HG03575 (cell line): ENCODE data around the gene ZFX.

Experiments
- ATAC-seq: cut with Tn5 transposase; IDR thresholded peaks from one replicate; pipeline ENCODE4 v1.9.1; 2021; ENCODE audit not compliant: unreplicated experiment, insufficient number of reproducible peaks, low FRiP score; ENCODE audit errors: extremely low read depth

Gene ZFX

DNA sequence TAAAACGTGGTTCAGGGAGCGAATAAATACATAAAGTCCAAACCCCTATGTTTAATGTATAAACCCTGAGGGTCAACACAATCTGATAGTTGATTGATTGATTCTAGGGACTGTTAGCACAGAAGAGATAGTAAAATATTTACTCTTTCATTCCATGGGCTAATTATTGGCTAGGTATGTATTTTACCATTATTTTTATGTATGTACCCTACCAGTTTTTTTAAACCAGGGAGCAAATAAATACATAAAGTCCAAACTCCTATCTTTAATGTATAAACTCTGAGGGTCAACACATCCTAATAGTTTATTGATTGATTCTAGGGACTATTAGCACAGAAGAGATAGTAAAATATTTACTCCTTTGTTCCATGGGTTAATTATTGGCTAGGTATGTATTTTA lies 40.0 kb downstream of the ZFX start:
- ATAC-seq, result no peak

- no peak for ATAC-seq
Observed at GRCh38 chrX:24190500-24191156, 41.1 kb downstream of the ZFX start.

- no peak for ATAC-seq
Observed at GRCh38 chrX:24196509-24196908, 47.0 kb downstream of the ZFX start.

DNA sequence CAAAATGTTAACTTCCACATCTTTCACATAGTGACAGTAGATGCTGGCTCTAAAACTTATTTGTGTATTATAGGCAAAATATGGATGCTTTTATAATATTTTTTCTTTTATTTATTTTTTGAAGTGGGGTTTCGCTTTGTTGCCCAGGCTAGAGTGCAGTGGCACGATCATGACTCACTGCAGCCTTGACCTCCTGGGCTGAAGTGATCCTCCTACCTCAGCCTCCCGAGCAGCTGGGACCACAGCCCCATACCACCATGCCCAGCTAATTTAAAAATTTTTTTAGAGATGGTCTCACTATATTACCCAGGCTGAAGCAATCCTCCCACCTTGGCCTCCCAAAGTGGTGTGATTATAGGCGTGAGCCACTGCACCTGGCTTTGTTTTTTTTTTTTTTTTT lies 48.6 kb downstream of the ZFX start:
- ATAC-seq, result no peak

GRCh38 chrX:24200133-24200532 lies 50.6 kb downstream of the ZFX start:
- no peak for ATAC-seq

- ATAC-seq, result no peak
Observed at GRCh38 chrX:24201216-24201615, 51.7 kb downstream of the ZFX start.

DNA sequence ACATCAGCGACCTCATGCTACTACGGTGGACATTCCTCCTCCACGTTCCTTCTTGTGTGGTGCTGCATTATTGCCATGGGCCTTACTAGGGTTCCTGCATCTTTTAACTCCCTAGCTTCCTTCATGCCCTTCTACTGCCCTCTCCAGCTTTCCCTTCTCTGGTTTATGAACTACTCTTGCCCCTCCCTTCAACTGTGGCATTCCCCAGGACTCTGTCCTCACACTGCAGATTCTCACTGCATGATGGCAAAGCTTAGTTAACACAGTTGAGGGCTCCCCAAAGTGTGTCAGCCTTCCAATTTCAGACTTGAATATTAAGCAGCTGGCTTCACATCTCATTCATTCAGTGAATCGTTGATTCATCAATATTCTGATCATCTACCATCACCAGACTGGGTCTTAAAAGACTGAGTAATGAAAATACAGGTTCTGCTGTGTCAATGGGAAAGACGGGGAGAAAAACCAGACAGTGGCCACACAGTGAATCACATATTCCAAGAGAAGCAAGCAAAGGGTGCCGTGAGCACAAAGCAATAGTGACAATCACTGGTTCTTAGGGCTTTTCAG lies 53.0 kb downstream of the ZFX start:
- no peak for ATAC-seq

DNA sequence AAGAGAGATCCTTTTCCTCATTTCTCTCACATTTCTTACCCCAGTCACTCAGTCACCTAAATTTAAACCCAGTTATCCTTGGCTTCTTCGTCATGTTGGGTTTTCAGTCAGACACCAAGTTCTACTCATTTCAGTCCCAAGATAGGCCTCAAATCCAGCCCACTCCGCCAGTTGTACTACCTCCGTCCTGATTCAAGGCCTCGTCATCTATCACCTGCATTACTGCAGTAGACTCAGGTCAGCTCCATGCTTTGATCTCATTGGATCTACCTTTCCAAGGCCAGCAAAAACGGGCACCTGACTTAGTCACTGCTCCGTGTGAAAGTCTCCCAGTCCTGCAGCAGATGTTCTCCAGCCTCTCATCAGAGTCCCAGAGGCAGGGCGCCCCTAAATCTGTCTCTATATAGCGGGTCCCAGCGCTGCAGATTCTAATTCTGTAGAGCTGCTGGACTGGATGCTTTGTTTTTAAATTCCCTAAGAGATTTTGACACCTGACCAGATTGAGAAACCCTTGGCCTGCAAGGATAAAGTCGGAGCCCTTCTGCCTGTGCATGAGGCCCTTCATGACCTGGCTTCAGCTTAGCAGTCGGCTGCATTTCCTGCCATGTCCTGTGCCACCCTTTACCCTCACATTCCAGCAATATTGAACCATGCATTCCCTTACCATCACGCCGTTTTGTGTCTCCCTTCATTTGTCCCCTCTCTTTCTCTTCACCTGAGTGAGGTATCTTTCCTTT lies 53.7 kb downstream of the ZFX start:
- no peak for ATAC-seq

GRCh38 chrX:24204331-24204730 lies 54.8 kb downstream of the ZFX start:
- no peak for ATAC-seq

GRCh38 chrX:24204958-24205357 lies 55.4 kb downstream of the ZFX start:
- no peak for ATAC-seq

GRCh38 chrX:24207826-24208225 lies 58.3 kb downstream of the ZFX start:
- no peak for ATAC-seq

DNA sequence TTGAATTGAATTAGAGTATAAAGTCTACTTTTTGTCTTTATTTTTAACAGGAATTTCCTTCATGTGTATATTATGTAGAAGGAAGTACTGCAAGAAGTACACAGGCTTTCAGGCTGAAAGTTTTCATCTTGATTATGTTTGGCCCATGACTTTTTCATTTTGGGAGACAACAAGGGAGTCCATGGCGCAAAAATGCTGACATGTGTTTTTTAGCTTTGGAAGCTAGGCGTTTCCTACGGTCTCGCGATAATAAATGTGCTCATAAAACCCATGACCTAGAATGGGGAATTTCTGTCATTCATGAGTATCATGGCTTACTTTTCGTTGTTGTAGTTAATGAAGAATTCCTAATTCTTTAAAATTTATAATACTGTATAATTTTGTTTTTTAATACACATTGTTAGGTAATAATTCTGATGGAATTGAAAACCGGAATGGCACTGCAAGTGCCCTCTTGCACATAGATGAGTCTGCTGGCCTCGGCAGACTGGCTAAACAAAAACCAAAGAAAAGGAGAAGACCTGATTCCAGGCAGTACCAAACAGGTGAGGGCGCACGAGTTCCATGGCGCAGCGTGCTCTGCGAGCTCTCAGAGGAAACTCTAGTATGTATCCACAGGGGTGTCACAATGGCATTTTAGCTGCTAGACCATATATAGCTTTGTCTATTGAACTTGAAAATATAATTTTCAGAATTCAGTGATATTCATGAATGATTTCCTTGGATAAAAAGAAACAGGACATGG lies 59.1 kb downstream of the ZFX start:
- no peak for ATAC-seq

- ATAC-seq, result no peak
Observed at GRCh38 chrX:24210190-24210589, 60.7 kb downstream of the ZFX start.

GRCh38 chrX:24214568-24214967 lies 65.0 kb downstream of the ZFX start:
- ATAC-seq, result no peak

- no peak for ATAC-seq
Observed at GRCh38 chrX:24215272-24215671, 65.7 kb downstream of the ZFX start.

GRCh38 chrX:24216037-24216436 lies 66.5 kb downstream of the ZFX start:
- no peak for ATAC-seq

DNA sequence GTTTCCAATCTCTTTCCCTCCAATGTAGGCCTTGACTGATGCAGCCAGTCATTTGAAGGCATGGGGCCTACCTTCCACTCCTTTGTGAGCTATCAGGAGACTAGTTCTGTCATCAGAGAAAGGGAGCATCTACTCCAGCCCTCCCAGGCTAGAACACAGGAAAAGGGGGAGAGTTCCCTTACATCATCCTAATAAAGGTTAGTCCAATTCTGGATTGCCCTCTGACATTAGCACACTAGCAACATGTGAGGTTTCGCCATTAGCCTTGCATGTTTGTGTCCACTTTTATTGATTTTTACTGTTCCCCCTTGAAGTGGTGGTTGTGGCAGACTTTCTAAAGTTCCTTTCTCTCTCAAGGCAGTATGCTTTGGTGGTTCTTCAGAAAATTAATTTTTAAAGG lies 67.3 kb downstream of the ZFX start:
- no peak for ATAC-seq

- no peak for ATAC-seq
Observed at GRCh38 chrX:24219320-24219719, 69.8 kb downstream of the ZFX start.

DNA sequence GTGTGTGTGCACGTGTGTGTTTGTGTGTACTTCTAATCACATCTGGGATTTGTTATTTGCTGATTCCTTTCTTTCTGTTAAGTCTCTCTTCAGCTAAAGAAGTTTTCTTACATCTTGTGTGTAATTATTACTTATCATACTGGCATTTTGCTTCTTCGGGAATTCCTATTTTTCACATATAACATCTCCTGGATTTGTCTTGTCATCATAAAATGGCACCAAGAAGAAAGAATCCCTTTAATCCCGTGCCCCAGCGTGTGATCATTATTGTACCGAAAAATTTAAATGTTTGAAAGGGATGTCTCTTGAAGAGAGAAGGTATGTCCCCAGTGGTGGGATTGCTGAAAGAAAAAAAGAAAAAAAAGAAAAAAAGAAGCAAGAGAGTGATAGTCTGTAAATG lies 72.3 kb downstream of the ZFX start:
- ATAC-seq, result no peak

- no peak for ATAC-seq
Observed at GRCh38 chrX:24225265-24225664, 75.7 kb downstream of the ZFX start.
